ENCODE results near the gene PTPRG. TPM values are rescaled to one million over a fixed set of nuclear protein-coding genes. Genes with fewer than 3 reads are reported as not detected.

PTPRG gene
- total and polyA plus RNA-seq, 2 donors (not counting 3 experiments of a cell fraction or from before 2014, with no cell fraction given), result 8.9 to 39.1 TPM

DNA sequence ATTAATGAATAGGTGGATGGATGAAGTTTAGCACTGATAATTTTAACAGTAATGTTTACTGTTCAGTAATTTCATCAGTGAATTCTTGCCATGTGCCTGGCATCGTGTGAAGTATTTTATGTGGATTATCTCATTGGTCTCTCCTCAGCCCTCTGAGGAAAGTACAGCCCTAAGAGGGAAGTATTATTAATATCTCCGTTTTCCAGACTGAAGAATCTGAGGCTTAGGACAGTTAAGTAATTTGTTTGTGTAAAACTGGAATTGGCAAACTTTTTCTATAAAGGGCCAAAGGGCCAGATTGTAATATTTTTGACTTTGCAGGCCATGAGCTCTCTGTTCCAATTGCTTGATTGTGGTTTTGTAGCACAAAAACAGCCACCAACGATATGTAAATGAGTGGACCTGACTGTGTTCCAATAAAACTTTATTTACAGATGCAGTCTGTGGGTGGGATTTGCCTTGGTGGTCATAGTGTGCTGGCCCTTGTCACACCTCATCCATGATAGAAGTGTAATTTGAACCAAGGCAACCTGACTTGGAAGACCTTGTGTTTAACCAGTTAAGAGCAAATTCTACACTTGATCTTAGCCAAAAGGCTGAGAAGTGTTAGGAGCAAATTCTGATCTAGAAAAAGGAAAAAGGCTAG lies 556.7 kb downstream of the PTPRG start:
- no peaks in the 10 kb centered on the region for H3K27me3 ChIP-seq (ENCODE audit: control insufficient read depth in 2 of 2, insufficient read depth in 2 of 2, low read length in 2 of 2)
- TF ChIP-seq EZH2 (IDR thresholded peaks at IDR 0.05; ENCODE audit: borderline replicate concordance, low read depth, low read length, severe bottlenecking), result no peak
- TF ChIP-seq, protein P1, sequence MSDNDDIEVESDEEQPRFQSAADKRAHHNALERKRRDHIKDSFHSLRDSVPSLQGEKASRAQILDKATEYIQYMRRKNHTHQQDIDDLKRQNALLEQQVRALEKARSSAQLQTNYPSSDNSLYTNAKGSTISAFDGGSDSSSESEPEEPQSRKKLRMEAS (IDR thresholded peaks at IDR 0.05; ENCODE audit: insufficient read depth, insufficient read length), result no peak
- TF ChIP-seq JUN (IDR thresholded peaks at IDR 0.05; ENCODE audit: borderline replicate concordance, insufficient read depth, insufficient read length, low read depth), result no peak
- TF ChIP-seq FOS (IDR thresholded peaks at IDR 0.05; ENCODE audit: borderline replicate concordance, insufficient read depth, low read length), result no peak
- TF ChIP-seq GATA2 (IDR thresholded peaks at IDR 0.05; ENCODE audit: insufficient read depth, insufficient read length, low read depth, low read length), result no peak
- no peak for TF ChIP-seq POLR2AphosphoS5 (IDR thresholded peaks at IDR 0.05; ENCODE audit: insufficient read depth, low read depth, low read length)
- TF ChIP-seq, protein P2, sequence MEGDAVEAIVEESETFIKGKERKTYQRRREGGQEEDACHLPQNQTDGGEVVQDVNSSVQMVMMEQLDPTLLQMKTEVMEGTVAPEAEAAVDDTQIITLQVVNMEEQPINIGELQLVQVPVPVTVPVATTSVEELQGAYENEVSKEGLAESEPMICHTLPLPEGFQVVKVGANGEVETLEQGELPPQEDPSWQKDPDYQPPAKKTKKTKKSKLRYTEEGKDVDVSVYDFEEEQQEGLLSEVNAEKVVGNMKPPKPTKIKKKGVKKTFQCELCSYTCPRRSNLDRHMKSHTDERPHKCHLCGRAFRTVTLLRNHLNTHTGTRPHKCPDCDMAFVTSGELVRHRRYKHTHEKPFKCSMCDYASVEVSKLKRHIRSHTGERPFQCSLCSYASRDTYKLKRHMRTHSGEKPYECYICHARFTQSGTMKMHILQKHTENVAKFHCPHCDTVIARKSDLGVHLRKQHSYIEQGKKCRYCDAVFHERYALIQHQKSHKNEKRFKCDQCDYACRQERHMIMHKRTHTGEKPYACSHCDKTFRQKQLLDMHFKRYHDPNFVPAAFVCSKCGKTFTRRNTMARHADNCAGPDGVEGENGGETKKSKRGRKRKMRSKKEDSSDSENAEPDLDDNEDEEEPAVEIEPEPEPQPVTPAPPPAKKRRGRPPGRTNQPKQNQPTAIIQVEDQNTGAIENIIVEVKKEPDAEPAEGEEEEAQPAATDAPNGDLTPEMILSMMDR (IDR thresholded peaks at IDR 0.05; ENCODE audit: extremely low read depth in 1 of 2, insufficient read depth in 1 of 2, low read depth in 1 of 2, low read length in 2 of 2), result no peak
- TF ChIP-seq MYC (IDR thresholded peaks at IDR 0.05; ENCODE audit: low read depth, low read length), result no peak
- TF ChIP-seq POLR2A (IDR thresholded peaks at IDR 0.05; ENCODE audit: low read depth, low read length), result no peak
- intact Hi-C loops (cut with micrococcal nuclease), result no loop called here
- FAIRE-seq (no peak), DNase-seq (ENCODE audit: low read depth, low spot score) (no peak)
- no peaks in the 10 kb centered on the region for H4K20me1 ChIP-seq (replicated peaks; ENCODE audit: control insufficient read depth, extremely low read depth, insufficient read depth, low read length)
- H3K9me3 ChIP-seq (replicated peaks; ENCODE audit: control insufficient read depth, insufficient read depth, low read length), result no peaks in the 10 kb centered on the region
- dilution Hi-C loops (cut with MboI; ENCODE audit: extremely low pct_ligation_motif_present, low sequenced_read_pairs), result no loop called here
- no peak overlapping the region for H3K27ac ChIP-seq (ENCODE audit: insufficient read depth, low read depth, low read length)
- H3K9ac ChIP-seq (replicated peaks; ENCODE audit: extremely low read depth, insufficient read depth, low read length), result no peak overlapping the region
- no TSS peak for BruUV-seq (replicated peaks)
- no peaks in the 10 kb centered on the region for H3K79me2 ChIP-seq (ENCODE audit: control insufficient read depth, insufficient read depth, low read length)
- H3K9me1 ChIP-seq (replicated peaks; ENCODE audit: control insufficient read depth, extremely low read depth, insufficient read depth, low read length), result no peaks in the 10 kb centered on the region
- CTCF ChIA-PET, result interaction anchor here (1.2 to 5.8 kb wide), 4 partner anchors 13 to 71 kb away, joined by 3 to 18 read pairs (median 8); no protein-coding TSS in a partner anchor
- H2AFZ ChIP-seq (ENCODE audit: low read depth, low read length), result no peak overlapping the region
- POLR2A ChIA-PET, result no interaction called here
- H3K4me1 ChIP-seq (ENCODE audit: control insufficient read depth, extremely low read depth, insufficient read depth, low read length), result no peaks in the 10 kb centered on the region
- H3K4me2 ChIP-seq (ENCODE audit: insufficient read depth, low read length), result no peak overlapping the region
- H3K36me3 ChIP-seq (ENCODE audit: control insufficient read depth in 2 of 2, extremely low read depth in 1 of 2, insufficient read depth in 2 of 2, low read length in 2 of 2), result no peaks in the 10 kb centered on the region
- no peak overlapping the region for H3K4me3 ChIP-seq (replicated peaks in 1 of 3; ENCODE audit: insufficient read depth in 1 of 3, low read depth in 1 of 3, low read length in 3 of 3)
